ENCODE data around the gene MAGI1. TPM values are rescaled to one million over a fixed set of nuclear protein-coding genes. Genes with fewer than 3 reads are reported as not detected.

Gene MAGI1
- total RNA-seq, 1 experiment from 2014 or later, result 58.2 TPM

DNA sequence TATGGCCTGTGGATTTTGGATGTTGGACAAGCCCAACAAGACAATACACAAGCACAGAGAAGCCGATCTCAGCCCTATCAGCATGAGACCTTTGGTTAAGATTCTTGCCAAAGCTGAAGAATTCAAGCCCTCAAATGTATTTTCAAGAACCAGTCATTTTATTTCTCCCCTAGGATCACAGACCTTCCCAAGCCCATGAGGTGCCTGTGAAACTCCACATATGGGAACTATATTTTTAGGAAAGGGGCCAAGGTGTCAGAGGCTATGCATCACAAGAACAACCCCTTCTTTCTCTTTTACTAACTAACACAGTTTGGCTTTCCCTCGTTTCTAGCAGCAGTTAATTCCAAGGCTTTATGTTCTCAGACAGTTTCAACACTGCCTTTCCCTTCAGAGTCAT lies 364.5 kb downstream of the MAGI1 start:
- H3K36me3 Mint-ChIP-seq, result no peaks in the 10 kb centered on the region
- H3K4me3 Mint-ChIP-seq, result no peak overlapping the region
- H3K27ac Mint-ChIP-seq, result no peak overlapping the region
- ChIA-PET POLR2A (no interaction called here), CTCF (interaction anchor here (0.7 to 3.7 kb wide), 14 partner anchors 19 to 261 kb away, joined by 3 to 23 read pairs (median 8); no protein-coding TSS in a partner anchor)
- DNase-seq (ENCODE audit: low spot score), result no peak
- no peaks in the 10 kb centered on the region for H3K27me3 Mint-ChIP-seq (ENCODE audit: low read depth)
- TF ChIP-seq, protein P1, sequence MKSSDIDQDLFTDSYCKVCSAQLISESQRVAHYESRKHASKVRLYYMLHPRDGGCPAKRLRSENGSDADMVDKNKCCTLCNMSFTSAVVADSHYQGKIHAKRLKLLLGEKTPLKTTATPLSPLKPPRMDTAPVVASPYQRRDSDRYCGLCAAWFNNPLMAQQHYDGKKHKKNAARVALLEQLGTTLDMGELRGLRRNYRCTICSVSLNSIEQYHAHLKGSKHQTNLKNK (CRISPR knock-in tag; IDR thresholded peaks at IDR 0.05), result no peak
- TF ChIP-seq, protein P2, sequence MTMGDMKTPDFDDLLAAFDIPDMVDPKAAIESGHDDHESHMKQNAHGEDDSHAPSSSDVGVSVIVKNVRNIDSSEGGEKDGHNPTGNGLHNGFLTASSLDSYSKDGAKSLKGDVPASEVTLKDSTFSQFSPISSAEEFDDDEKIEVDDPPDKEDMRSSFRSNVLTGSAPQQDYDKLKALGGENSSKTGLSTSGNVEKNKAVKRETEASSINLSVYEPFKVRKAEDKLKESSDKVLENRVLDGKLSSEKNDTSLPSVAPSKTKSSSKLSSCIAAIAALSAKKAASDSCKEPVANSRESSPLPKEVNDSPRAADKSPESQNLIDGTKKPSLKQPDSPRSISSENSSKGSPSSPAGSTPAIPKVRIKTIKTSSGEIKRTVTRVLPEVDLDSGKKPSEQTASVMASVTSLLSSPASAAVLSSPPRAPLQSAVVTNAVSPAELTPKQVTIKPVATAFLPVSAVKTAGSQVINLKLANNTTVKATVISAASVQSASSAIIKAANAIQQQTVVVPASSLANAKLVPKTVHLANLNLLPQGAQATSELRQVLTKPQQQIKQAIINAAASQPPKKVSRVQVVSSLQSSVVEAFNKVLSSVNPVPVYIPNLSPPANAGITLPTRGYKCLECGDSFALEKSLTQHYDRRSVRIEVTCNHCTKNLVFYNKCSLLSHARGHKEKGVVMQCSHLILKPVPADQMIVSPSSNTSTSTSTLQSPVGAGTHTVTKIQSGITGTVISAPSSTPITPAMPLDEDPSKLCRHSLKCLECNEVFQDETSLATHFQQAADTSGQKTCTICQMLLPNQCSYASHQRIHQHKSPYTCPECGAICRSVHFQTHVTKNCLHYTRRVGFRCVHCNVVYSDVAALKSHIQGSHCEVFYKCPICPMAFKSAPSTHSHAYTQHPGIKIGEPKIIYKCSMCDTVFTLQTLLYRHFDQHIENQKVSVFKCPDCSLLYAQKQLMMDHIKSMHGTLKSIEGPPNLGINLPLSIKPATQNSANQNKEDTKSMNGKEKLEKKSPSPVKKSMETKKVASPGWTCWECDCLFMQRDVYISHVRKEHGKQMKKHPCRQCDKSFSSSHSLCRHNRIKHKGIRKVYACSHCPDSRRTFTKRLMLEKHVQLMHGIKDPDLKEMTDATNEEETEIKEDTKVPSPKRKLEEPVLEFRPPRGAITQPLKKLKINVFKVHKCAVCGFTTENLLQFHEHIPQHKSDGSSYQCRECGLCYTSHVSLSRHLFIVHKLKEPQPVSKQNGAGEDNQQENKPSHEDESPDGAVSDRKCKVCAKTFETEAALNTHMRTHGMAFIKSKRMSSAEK (CRISPR knock-in tag; IDR thresholded peaks at IDR 0.05; ENCODE audit: borderline replicate concordance), result no peak
- TF ChIP-seq FOXP1 (CRISPR knock-in tag; IDR thresholded peaks at IDR 0.05; ENCODE audit: borderline replicate concordance) (no peak), NFYB (CRISPR knock-in tag; conservative IDR thresholded peaks at IDR 0.05; ENCODE audit: low read depth) (no peak), NFATC4 (CRISPR knock-in tag; IDR thresholded peaks at IDR 0.05) (no peak), TP53 (CRISPR knock-in tag; IDR thresholded peaks at IDR 0.05) (no peak), HMGA2 (CRISPR knock-in tag; IDR thresholded peaks at IDR 0.05) (no peak), OVOL2 (CRISPR knock-in tag; IDR thresholded peaks at IDR 0.05; ENCODE audit: borderline replicate concordance) (no peak), PRRX2 (CRISPR knock-in tag; IDR thresholded peaks at IDR 0.05) (no peak), GABPB1 (CRISPR knock-in tag; IDR thresholded peaks at IDR 0.05) (no peak), ZNF423 (CRISPR knock-in tag; IDR thresholded peaks at IDR 0.05) (no peak), CREB1 (CRISPR knock-in tag; IDR thresholded peaks at IDR 0.05) (no peak), ZNF121 (CRISPR knock-in tag; IDR thresholded peaks at IDR 0.05) (no peak), TEAD1 (CRISPR knock-in tag; IDR thresholded peaks at IDR 0.05) (no peak), JUN (CRISPR knock-in tag; IDR thresholded peaks at IDR 0.05) (no peak)
- TF ChIP-seq, protein P3, sequence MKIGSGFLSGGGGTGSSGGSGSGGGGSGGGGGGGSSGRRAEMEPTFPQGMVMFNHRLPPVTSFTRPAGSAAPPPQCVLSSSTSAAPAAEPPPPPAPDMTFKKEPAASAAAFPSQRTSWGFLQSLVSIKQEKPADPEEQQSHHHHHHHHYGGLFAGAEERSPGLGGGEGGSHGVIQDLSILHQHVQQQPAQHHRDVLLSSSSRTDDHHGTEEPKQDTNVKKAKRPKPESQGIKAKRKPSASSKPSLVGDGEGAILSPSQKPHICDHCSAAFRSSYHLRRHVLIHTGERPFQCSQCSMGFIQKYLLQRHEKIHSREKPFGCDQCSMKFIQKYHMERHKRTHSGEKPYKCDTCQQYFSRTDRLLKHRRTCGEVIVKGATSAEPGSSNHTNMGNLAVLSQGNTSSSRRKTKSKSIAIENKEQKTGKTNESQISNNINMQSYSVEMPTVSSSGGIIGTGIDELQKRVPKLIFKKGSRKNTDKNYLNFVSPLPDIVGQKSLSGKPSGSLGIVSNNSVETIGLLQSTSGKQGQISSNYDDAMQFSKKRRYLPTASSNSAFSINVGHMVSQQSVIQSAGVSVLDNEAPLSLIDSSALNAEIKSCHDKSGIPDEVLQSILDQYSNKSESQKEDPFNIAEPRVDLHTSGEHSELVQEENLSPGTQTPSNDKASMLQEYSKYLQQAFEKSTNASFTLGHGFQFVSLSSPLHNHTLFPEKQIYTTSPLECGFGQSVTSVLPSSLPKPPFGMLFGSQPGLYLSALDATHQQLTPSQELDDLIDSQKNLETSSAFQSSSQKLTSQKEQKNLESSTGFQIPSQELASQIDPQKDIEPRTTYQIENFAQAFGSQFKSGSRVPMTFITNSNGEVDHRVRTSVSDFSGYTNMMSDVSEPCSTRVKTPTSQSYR (CRISPR knock-in tag; IDR thresholded peaks at IDR 0.05), result no peak
- TF ChIP-seq, protein P4, sequence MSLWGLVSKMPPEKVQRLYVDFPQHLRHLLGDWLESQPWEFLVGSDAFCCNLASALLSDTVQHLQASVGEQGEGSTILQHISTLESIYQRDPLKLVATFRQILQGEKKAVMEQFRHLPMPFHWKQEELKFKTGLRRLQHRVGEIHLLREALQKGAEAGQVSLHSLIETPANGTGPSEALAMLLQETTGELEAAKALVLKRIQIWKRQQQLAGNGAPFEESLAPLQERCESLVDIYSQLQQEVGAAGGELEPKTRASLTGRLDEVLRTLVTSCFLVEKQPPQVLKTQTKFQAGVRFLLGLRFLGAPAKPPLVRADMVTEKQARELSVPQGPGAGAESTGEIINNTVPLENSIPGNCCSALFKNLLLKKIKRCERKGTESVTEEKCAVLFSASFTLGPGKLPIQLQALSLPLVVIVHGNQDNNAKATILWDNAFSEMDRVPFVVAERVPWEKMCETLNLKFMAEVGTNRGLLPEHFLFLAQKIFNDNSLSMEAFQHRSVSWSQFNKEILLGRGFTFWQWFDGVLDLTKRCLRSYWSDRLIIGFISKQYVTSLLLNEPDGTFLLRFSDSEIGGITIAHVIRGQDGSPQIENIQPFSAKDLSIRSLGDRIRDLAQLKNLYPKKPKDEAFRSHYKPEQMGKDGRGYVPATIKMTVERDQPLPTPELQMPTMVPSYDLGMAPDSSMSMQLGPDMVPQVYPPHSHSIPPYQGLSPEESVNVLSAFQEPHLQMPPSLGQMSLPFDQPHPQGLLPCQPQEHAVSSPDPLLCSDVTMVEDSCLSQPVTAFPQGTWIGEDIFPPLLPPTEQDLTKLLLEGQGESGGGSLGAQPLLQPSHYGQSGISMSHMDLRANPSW (CRISPR knock-in tag; conservative IDR thresholded peaks at IDR 0.05; ENCODE audit: low read depth), result no peak
- TF ChIP-seq, protein P5, sequence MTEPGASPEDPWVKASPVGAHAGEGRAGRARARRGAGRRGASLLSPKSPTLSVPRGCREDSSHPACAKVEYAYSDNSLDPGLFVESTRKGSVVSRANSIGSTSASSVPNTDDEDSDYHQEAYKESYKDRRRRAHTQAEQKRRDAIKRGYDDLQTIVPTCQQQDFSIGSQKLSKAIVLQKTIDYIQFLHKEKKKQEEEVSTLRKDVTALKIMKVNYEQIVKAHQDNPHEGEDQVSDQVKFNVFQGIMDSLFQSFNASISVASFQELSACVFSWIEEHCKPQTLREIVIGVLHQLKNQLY (CRISPR knock-in tag; IDR thresholded peaks at IDR 0.05), result no peak
- TF ChIP-seq, protein P6, sequence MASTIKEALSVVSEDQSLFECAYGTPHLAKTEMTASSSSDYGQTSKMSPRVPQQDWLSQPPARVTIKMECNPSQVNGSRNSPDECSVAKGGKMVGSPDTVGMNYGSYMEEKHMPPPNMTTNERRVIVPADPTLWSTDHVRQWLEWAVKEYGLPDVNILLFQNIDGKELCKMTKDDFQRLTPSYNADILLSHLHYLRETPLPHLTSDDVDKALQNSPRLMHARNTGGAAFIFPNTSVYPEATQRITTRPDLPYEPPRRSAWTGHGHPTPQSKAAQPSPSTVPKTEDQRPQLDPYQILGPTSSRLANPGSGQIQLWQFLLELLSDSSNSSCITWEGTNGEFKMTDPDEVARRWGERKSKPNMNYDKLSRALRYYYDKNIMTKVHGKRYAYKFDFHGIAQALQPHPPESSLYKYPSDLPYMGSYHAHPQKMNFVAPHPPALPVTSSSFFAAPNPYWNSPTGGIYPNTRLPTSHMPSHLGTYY (CRISPR knock-in tag; IDR thresholded peaks at IDR 0.05), result no peak
- TF ChIP-seq, protein P7, sequence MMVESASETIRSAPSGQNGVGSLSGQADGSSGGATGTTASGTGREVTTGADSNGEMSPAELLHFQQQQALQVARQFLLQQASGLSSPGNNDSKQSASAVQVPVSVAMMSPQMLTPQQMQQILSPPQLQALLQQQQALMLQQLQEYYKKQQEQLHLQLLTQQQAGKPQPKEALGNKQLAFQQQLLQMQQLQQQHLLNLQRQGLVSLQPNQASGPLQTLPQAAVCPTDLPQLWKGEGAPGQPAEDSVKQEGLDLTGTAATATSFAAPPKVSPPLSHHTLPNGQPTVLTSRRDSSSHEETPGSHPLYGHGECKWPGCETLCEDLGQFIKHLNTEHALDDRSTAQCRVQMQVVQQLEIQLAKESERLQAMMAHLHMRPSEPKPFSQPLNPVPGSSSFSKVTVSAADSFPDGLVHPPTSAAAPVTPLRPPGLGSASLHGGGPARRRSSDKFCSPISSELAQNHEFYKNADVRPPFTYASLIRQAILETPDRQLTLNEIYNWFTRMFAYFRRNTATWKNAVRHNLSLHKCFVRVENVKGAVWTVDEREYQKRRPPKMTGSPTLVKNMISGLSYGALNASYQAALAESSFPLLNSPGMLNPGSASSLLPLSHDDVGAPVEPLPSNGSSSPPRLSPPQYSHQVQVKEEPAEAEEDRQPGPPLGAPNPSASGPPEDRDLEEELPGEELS (CRISPR knock-in tag; IDR thresholded peaks at IDR 0.05), result no peak
- H3K9me3 Mint-ChIP-seq, result no peaks in the 10 kb centered on the region
- ATAC-seq, result no peak
- peaks cover 41% of the 10 kb centered on the region for H3K4me1 Mint-ChIP-seq

All from WTC11 (cell line).